HepG2 (cell line): Measurements from ENCODE around the gene CILP2. TPM values are rescaled to one million over a fixed set of nuclear protein-coding genes. Genes with fewer than 3 reads are reported as not detected.
A peak's percentile ranks its signal among the peaks of the same experiment; 100 is the strongest.

Experiments
- ATAC-seq: fragments of 200-7000 bp; cut with Tn5 transposase; 3 replicates; pipeline ENCODE4 v1.9.1; 2020; ENCODE audit warnings: mild to moderate bottlenecking, moderate library complexity
- BruUV-seq: library from RNA; stranded (reverse); fragments of 400-500 nt; replicated peaks from 2 replicates; lab custom pipeline; 2021; lab: Mats Ljungman, UMichigan
- CTCF ChIA-PET: fragments of 300-600 bp; formaldehyde crosslinking; extraction: SDS; loops from one replicate; lab custom pipeline; 2021; ENCODE audit warnings: low total read pairs, inconsistent platforms, low intra/inter-chr PET ratio; lab: Yijun Ruan, JAX
- POLR2A ChIA-PET: fragments of 350-600 bp; sonication (Branson Sonifier 250); formaldehyde crosslinking; loops from one replicate; lab custom pipeline; 2020; ENCODE audit warnings: antibody characterized with exemption, inconsistent platforms; lab: Yijun Ruan, JAX
- DNase-seq: peaks from one replicate; pipeline ENCODE4 v3.0.0-alpha.2; 2015; ENCODE audit warnings: low spot score
- FAIRE-seq: peaks from 3 replicates; lab custom pipeline; 2011; peaks lifted over from hg19 to GRCh38; lab: Jason Lieb, UNC
- H2AFZ ChIP-seq: one replicate; pipeline ENCODE4 v1.6.1; 2011; ENCODE audit warnings: low read length, inconsistent platforms
- H3K27ac ChIP-seq: fragments of 300-600 bp; 3 replicates; pipeline ENCODE4 v1.8.0; 2011; ENCODE audit warnings: mixed run types, mild to moderate bottlenecking, mixed read lengths, low read length, inconsistent platforms; ENCODE audit not compliant: insufficient read depth; ENCODE audit errors: extremely low read length
- H3K27me3 ChIP-seq, 2 experiments: fragments of 200-600 bp in 1 of 2; 2 replicates in 1 of 2; 3 replicates in 1 of 2; pipeline versions ENCODE4 v1.6.0 to v1.8.0; 2011; ENCODE audit warnings: low read length in 2 of 2, mild to moderate bottlenecking in 2 of 2, moderate library complexity in 2 of 2, inconsistent platforms in 1 of 2; ENCODE audit not compliant: insufficient read depth in 2 of 2, control insufficient read depth in 1 of 2
- H3K36me3 ChIP-seq, 2 experiments: fragments of 200-600 bp in 1 of 2; replicated peaks in 1 of 2; 2 replicates in 1 of 2; 3 replicates in 1 of 2; pipeline versions ENCODE4 v1.5.1 to v1.8.0; 2011; ENCODE audit warnings: low read length in 2 of 2, inconsistent platforms in 1 of 2; ENCODE audit not compliant: insufficient read depth in 2 of 2, control insufficient read depth in 1 of 2
- H3K4me1 ChIP-seq: 2 replicates; pipeline ENCODE4 v1.5.1; 2012; ENCODE audit warnings: low read length, inconsistent platforms; ENCODE audit not compliant: insufficient read depth
- H3K4me2 ChIP-seq: 2 replicates; pipeline ENCODE4 v1.6.0; 2011; ENCODE audit warnings: low read depth, low read length, inconsistent platforms
- H3K4me3 ChIP-seq, 3 experiments: fragments of 200-600 bp in 1 of 3; sonication (generic), shearing (Covaris generic) in 1 of 3; replicated peaks in 1 of 3; 2 replicates each; pipeline ENCODE4 v1.5.1; 2011 to 2016; ENCODE audit warnings: low read length in 3 of 3, inconsistent platforms in 2 of 3, low read depth in 2 of 3, mild to moderate bottlenecking in 2 of 3, control low read depth in 1 of 3, mixed read lengths in 1 of 3; ENCODE audit not compliant: insufficient read depth in 1 of 3
- H3K79me2 ChIP-seq: one replicate; pipeline ENCODE4 v1.6.1; 2011; ENCODE audit warnings: low read length, inconsistent platforms; ENCODE audit not compliant: insufficient read depth
- H3K9ac ChIP-seq: 2 replicates; pipeline ENCODE4 v1.6.0; 2011; ENCODE audit warnings: mild to moderate bottlenecking, low read depth, low read length, inconsistent platforms; ENCODE audit not compliant: insufficient read depth
- H3K9me3 ChIP-seq: 2 replicates; pipeline ENCODE4 v1.5.1; 2012; ENCODE audit warnings: mild to moderate bottlenecking, low read length
- H4K20me1 ChIP-seq: 2 replicates; pipeline ENCODE4 v1.6.0; 2011; ENCODE audit warnings: inconsistent platforms, mild to moderate bottlenecking, low read length, moderate library complexity; ENCODE audit not compliant: insufficient read depth
- CREM ChIP-seq, 2 experiments: sonication (generic) in 1 of 2; formaldehyde crosslinking in 1 of 2; IDR thresholded peaks; 2 replicates each; pipeline versions ENCODE4 v1.4.0 to v1.6.1; 2016 to 2020; ENCODE audit warnings: antibody characterized with exemption in 1 of 2, mild to moderate bottlenecking in 1 of 2, missing genetic modification reagents in 1 of 2
- ERF ChIP-seq: IDR thresholded peaks from 2 replicates; pipeline ENCODE4 v1.6.1; 2018; ENCODE audit warnings: missing biosample characterization, missing genetic modification reagents
- HOMEZ ChIP-seq: IDR thresholded peaks from 2 replicates; pipeline ENCODE4 v1.6.1; 2016; ENCODE audit warnings: low read depth
- ISX ChIP-seq: sonication (generic); formaldehyde crosslinking; conservative IDR thresholded peaks from 2 replicates; pipeline ENCODE4 v1.5.0; 2020; ENCODE audit warnings: missing genetic modification reagents
- NFE2 ChIP-seq: sonication (generic); formaldehyde crosslinking; IDR thresholded peaks from 2 replicates; pipeline ENCODE4 v1.4.0; 2020; ENCODE audit warnings: missing genetic modification reagents
- PHB2 ChIP-seq: fragments of 450-650 bp; IDR thresholded peaks from 2 replicates; pipeline ENCODE4 v1.6.1; 2018; ENCODE audit not compliant: partially characterized antibody
- PLSCR1 ChIP-seq: sonication (generic); formaldehyde crosslinking; IDR thresholded peaks from 2 replicates; pipeline ENCODE4 v1.5.0; 2020; ENCODE audit warnings: missing genetic modification reagents, mild to moderate bottlenecking, borderline replicate concordance
- RBFOX2 ChIP-seq: fragments of 200-400 bp; formaldehyde crosslinking; IDR thresholded peaks from 2 replicates; pipeline ENCODE4 v1.6.1; 2017; ENCODE audit warnings: low read depth, mild to moderate bottlenecking, low read length
- UBTF ChIP-seq: sonication (generic); formaldehyde crosslinking; IDR thresholded peaks from 2 replicates; pipeline ENCODE4 v1.4.0; 2020; ENCODE audit warnings: mild to moderate bottlenecking, missing genetic modification reagents
- WGBS: methylation state at CpG from one replicate; pipeline ENCODE4 v1.1.6; 2017; ENCODE audit warnings: low lambda C conversion rate; 5-methylcytosine and 5-hydroxymethylcytosine counted together
- in situ Hi-C: cut with HindIII; loops from 2 replicates; pipeline ENCODE4 v1.10.0; 2017; ENCODE audit warnings: low pct_unique_long_range_greater_than_20kb; ENCODE audit not compliant: extremely low pct_ligation_motif_present
- intact Hi-C: fragments of 100-400 bp; cut with micrococcal nuclease; formaldehyde crosslinking; loops from one replicate; pipeline ENCODE4 v1.10.0; 2022; ENCODE audit not compliant: unreplicated experiment
- polyA plus RNA-seq, 8 experiments: library from polyadenylated mRNA; depleted of rRNA in 3 of 8; stranded (reverse) in 7 of 8; unstranded in 1 of 8; fragments of >200 nt; fragmentation: Illumina TruSeq in 4 of 8; extraction: Trizol in 4 of 8; gene quantifications; 2 replicates each; pipeline versions ENCODE4 v1.2.1 to v1.2.3, GENCODE V29; 2011 to 2016; ENCODE audit warnings: low read depth in 4 of 8, missing spikeins in 1 of 8, mixed read lengths in 1 of 8; ENCODE audit not compliant: insufficient read depth in 1 of 8
- total RNA-seq, 5 experiments: library from RNA; depleted of rRNA; stranded (reverse); fragments of >200 nt; fragmentation: Illumina TruSeq; extraction: Trizol; gene quantifications; 2 replicates each; pipeline ENCODE4 v1.2.3, GENCODE V29; 2016; ENCODE audit warnings: low read depth in 1 of 5
- TF ChIP-seq, protein P1 (sequence below): sonication (generic); formaldehyde crosslinking; IDR thresholded peaks from 2 replicates; pipeline ENCODE4 v1.8.1; 2023; ENCODE audit warnings: mild to moderate bottlenecking, missing genetic modification reagents

Gene CILP2
- total and polyA plus RNA-seq, 2 of the 13 experiments (the other 11 are each of a cell fraction or from before 2014, with no cell fraction given) = 0.09 to 0.37 TPM

GRCh38 chr19:19526581-19527370, 11.3 kb upstream of the CILP2 start (continued):
- TF ChIP-seq CREM (IDR thresholded peaks at IDR 0.05) (no peak), CREM (CRISPR knock-in tag; IDR thresholded peaks at IDR 0.05) (no peak), ERF (CRISPR knock-in tag) (no peak), HOMEZ (CRISPR knock-in tag) (no peak), NFE2 (CRISPR knock-in tag) (no peak), PHB2 (no peak)
- TF ChIP-seq, protein P1, sequence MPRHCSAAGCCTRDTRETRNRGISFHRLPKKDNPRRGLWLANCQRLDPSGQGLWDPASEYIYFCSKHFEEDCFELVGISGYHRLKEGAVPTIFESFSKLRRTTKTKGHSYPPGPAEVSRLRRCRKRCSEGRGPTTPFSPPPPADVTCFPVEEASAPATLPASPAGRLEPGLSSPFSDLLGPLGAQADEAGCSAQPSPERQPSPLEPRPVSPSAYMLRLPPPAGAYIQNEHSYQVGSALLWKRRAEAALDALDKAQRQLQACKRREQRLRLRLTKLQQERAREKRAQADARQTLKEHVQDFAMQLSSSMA (CRISPR knock-in tag) = no peak

DNA sequence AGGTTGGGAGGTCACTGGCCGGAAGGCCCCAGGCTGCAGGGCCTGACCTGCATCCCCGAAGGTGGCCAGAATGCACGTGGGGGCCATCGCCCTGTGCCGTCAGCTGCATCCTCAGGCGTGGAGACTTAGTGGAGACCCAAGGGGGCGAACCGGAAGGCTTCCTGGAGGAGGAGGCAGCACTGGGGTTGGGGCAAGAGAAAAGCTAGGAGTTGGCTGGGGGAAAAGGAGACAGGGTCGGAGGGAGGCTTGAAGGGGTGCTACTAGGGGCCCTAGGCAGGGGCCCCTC, 10.8 kb upstream of the CILP2 start:
- Histone ChIP-seq H3K36me3 (peaks cover 6 to 24% of the 10 kb centered on the region in 2 experiments; a peak in 3 of 5 replicates), H3K4me3 (no peak overlapping the region), H3K27ac (no peak overlapping the region), H3K4me1 (peaks cover under 1% of the 10 kb centered on the region; the same call in 1 of the 2 replicates), H3K9ac (no peak overlapping the region), H3K27me3 (no peaks in the 10 kb centered on the region), H3K79me2 (peaks cover 6% of the 10 kb centered on the region), H4K20me1 (peaks cover 11% of the 10 kb centered on the region), H3K4me2 (no peak overlapping the region), H2AFZ (no peak overlapping the region), H3K9me3 (no peaks in the 10 kb centered on the region)
- BruUV-seq = no TSS peak
- FAIRE-seq = no peak
- 99% methylated on average over 8 of the region's 9 CpGs for WGBS
- no peak for ATAC-seq
- intact Hi-C loops = no loop called here
- ChIA-PET POLR2A (no interaction called here), CTCF (no interaction called here)
- no peak for DNase-seq
- in situ Hi-C loops = loop anchor here (25.0 kb wide), 1 partner anchor 435 kb away; no protein-coding TSS in a partner anchor
- TF ChIP-seq UBTF (CRISPR knock-in tag) (no peak), ISX (CRISPR knock-in tag) (no peak), RBFOX2 (0 out of 2 replicates have a peak, but pooled peaks have one; percentile 40), PLSCR1 (CRISPR knock-in tag) (no peak)
